Tibial nerve (tissue), 4 donors: ENCODE results near the gene SUCLG2. TPM values are rescaled to one million over a fixed set of nuclear protein-coding genes. Genes with fewer than 3 reads are reported as not detected.

ENCODE experiments used
- DNase-seq, 2 donors: peaks; one replicate each; pipeline ENCODE4 v3.0.0-alpha.2; 2019; ENCODE audit warnings: low spot score in 2 of 2
- H3K27ac ChIP-seq, 4 donors: fragments of 200-600 bp; sonication (generic) in 3 of 4; one replicate each; pipeline ENCODE4 v1.5.1; 2017 to 2019; ENCODE audit warnings: mild to moderate bottlenecking in 1 of 4
- H3K27me3 ChIP-seq, 2 donors: fragments of 200-600 bp; sonication (generic) in 1 of 2; one replicate each; pipeline versions ENCODE4 v1.5.1 to v1.6.0; 2017 to 2019
- H3K36me3 ChIP-seq, 3 donors: fragments of 200-600 bp; sonication (generic); one replicate each; pipeline ENCODE4 v1.5.1; 2018 to 2019
- H3K4me1 ChIP-seq, 4 donors: fragments of 200-600 bp; sonication (generic) in 3 of 4; one replicate each; pipeline ENCODE4 v1.5.1; 2017 to 2019
- H3K4me3 ChIP-seq, 4 donors: fragments of 200-600 bp; sonication (generic) in 3 of 4; one replicate each; pipeline ENCODE4 v1.5.1; 2017 to 2019; ENCODE audit warnings: mild to moderate bottlenecking in 1 of 4, moderate library complexity in 1 of 4
- H3K9me3 ChIP-seq, 4 donors: fragments of 200-600 bp; sonication (generic) in 3 of 4; one replicate each; pipeline ENCODE4 v1.5.1; 2017 to 2019
- EP300 ChIP-seq, 2 donors: sonication (generic); formaldehyde crosslinking; IDR thresholded peaks; one replicate each; pipeline ENCODE4 v1.6.1; 2017; ENCODE audit warnings: antibody characterized with exemption in 2 of 2, mild to moderate bottlenecking in 1 of 2
- POLR2A ChIP-seq, 2 donors: fragments of 450-650 bp; IDR thresholded peaks; one replicate each; pipeline ENCODE4 v1.6.1; 2017; ENCODE audit warnings: antibody characterized with exemption in 2 of 2, mild to moderate bottlenecking in 2 of 2, moderate library complexity in 2 of 2
- WGBS, 2 donors: methylation state at CpG; one replicate each; pipeline ENCODE4 v1.1.5; 2018; 5-methylcytosine and 5-hydroxymethylcytosine counted together
- total RNA-seq, 4 donors: library from RNA; depleted of rRNA; stranded (reverse); fragments of >200 nt; gene quantifications; one replicate each; pipeline ENCODE4 v1.1.0, GENCODE V29; 2016
- TF ChIP-seq, protein P1 (sequence below), 5 experiments: fragments of 200-600 bp in 3 of 5; fragments of 450-650 bp in 2 of 5; sonication (generic) in 3 of 5; IDR thresholded peaks; one replicate each; pipeline ENCODE4 v1.5.1; 2016 to 2019; ENCODE audit warnings: antibody characterized with exemption in 5 of 5, mild to moderate bottlenecking in 3 of 5, moderate library complexity in 2 of 5

Gene SUCLG2
- total RNA-seq, 4 donors from 2014 or later: 28.0 to 52.8 (median 42.7) TPM

DNA sequence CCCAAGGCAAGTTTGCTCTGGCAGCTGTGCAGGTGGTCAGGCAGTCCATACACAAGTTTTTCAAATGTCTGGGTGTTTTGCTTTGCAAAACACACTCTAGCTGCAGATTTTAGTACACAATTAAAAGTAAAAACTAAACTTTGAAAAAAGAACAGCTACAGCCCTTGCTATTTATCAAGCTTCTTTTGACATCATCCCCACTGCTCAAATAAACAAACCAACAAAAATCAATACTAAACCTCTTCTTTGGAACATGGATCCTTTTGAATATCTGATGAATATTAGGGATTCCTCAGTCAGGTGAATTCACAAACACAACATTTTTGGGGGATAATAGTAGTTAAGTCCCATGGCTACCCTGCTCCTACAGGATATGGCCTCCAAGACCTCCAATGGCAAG is 249.2 kb downstream of the SUCLG2 start:
- Histone ChIP-seq H3K27ac (no peak overlapping the region), H3K4me1 (no peaks in the 10 kb centered on the region), H3K9me3 (no peaks in the 10 kb centered on the region), H3K4me3 (no peak overlapping the region), H3K27me3 (no peaks in the 10 kb centered on the region), H3K36me3 (peaks cover 0 to 23% (median 0%) of the 10 kb centered on the region in 3 donors)
- TF ChIP-seq POLR2A (IDR thresholded peaks at IDR 0.05): no peak
- TF ChIP-seq, protein P1, sequence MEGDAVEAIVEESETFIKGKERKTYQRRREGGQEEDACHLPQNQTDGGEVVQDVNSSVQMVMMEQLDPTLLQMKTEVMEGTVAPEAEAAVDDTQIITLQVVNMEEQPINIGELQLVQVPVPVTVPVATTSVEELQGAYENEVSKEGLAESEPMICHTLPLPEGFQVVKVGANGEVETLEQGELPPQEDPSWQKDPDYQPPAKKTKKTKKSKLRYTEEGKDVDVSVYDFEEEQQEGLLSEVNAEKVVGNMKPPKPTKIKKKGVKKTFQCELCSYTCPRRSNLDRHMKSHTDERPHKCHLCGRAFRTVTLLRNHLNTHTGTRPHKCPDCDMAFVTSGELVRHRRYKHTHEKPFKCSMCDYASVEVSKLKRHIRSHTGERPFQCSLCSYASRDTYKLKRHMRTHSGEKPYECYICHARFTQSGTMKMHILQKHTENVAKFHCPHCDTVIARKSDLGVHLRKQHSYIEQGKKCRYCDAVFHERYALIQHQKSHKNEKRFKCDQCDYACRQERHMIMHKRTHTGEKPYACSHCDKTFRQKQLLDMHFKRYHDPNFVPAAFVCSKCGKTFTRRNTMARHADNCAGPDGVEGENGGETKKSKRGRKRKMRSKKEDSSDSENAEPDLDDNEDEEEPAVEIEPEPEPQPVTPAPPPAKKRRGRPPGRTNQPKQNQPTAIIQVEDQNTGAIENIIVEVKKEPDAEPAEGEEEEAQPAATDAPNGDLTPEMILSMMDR (IDR thresholded peaks at IDR 0.05): no peak
- no peak for TF ChIP-seq EP300 (IDR thresholded peaks at IDR 0.05)
- DNase-seq: no peak

GRCh38 chr3:67402873-67403272 is 251.5 kb downstream of the SUCLG2 start:
- no peaks in the 10 kb centered on the region for H3K9me3 ChIP-seq
- no peak overlapping the region for H3K4me3 ChIP-seq
- H3K27me3 ChIP-seq: no peaks in the 10 kb centered on the region
- peaks cover 0 to 40% (median 0%) of the 10 kb centered on the region in 3 donors for H3K36me3 ChIP-seq
- DNase-seq: no peak
- no peaks in the 10 kb centered on the region for H3K4me1 ChIP-seq
- TF ChIP-seq EP300 (IDR thresholded peaks at IDR 0.05) (no peak), POLR2A (IDR thresholded peaks at IDR 0.05) (no peak)
- TF ChIP-seq, protein P1 (IDR thresholded peaks at IDR 0.05): no peak
- no peak overlapping the region for H3K27ac ChIP-seq
- WGBS, 2 donors: 88 to 95% methylated on average over 3 of the region's 3 CpGs

DNA sequence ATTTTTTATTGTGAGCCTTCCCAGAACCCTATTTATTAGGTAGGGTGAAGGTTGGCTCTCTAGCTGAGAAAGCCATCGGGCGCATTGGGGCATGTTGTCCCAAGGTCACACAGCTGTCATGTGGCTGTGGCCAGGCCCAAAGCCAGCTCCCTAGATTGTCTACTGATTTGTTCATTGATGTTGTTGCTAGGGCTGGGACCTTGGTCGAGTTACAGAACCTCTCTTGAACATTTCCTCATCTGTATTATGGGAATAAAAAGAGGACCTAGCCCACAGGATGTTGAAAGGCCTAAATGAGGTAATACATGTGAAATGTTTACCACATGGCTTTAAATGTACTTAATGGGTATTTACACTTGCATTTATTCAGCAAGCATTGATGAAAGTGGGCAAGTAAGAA is 252.5 kb downstream of the SUCLG2 start:
- Histone ChIP-seq H3K9me3 (no peaks in the 10 kb centered on the region), H3K4me1 (no peaks in the 10 kb centered on the region), H3K27me3 (no peaks in the 10 kb centered on the region), H3K36me3 (peaks cover 0 to 32% (median 0%) of the 10 kb centered on the region in 3 donors), H3K4me3 (no peak overlapping the region), H3K27ac (no peak overlapping the region)
- TF ChIP-seq EP300 (IDR thresholded peaks at IDR 0.05) (no peak), POLR2A (IDR thresholded peaks at IDR 0.05) (no peak)
- TF ChIP-seq, protein P1 (IDR thresholded peaks at IDR 0.05): no peak
- DNase-seq: no peak
- WGBS, 2 donors: 84% methylated on average over 3 of the region's 3 CpGs

- Histone ChIP-seq H3K27me3 (no peaks in the 10 kb centered on the region), H3K27ac (no peak overlapping the region), H3K4me3 (no peak overlapping the region), H3K36me3 (peaks cover 0 to 32% (median 0%) of the 10 kb centered on the region in 3 donors), H3K9me3 (no peaks in the 10 kb centered on the region), H3K4me1 (no peaks in the 10 kb centered on the region)
- no peak for TF ChIP-seq POLR2A (IDR thresholded peaks at IDR 0.05)
- TF ChIP-seq, protein P1 (IDR thresholded peaks at IDR 0.05): no peak
- TF ChIP-seq EP300 (IDR thresholded peaks at IDR 0.05): no peak
- 97 to 98% methylated on average over 6 of the region's 6 CpGs for WGBS, 2 donors
- DNase-seq: no peak
Measured at GRCh38 chr3:67400476-67400875, 253.9 kb downstream of the SUCLG2 start.

GRCh38 chr3:67389176-67389575 is 265.2 kb downstream of the SUCLG2 start:
- H3K36me3 ChIP-seq: peaks cover 0 to 18% (median 0%) of the 10 kb centered on the region in 3 donors
- TF ChIP-seq EP300 (IDR thresholded peaks at IDR 0.05) (no peak), POLR2A (IDR thresholded peaks at IDR 0.05) (no peak)
- TF ChIP-seq, protein P1 (IDR thresholded peaks at IDR 0.05): no peak
- H3K4me1 ChIP-seq: peaks cover 0 to 4% (median 0%) of the 10 kb centered on the region in 4 donors
- no peak for DNase-seq
- H3K9me3 ChIP-seq: no peaks in the 10 kb centered on the region
- H3K27me3 ChIP-seq: no peaks in the 10 kb centered on the region
- no peak overlapping the region for H3K27ac ChIP-seq
- WGBS, 2 donors: 83 to 90% methylated on average over 2 of the region's 2 CpGs
- no peak overlapping the region for H3K4me3 ChIP-seq
